ENCODE measurements around the gene OCA2.
"Not testable (repeated sequence)": the region's sequence is repeated elsewhere in the genome, so short reads cannot be mapped to it uniquely, and the experiment has no call there.

Gene OCA2

GRCh38 chr15:28098766-28099554, at the start of gene OCA2:
TSS of gene OCA2 (minus strand) at chr15:28099315. CDS start at chr15:28081874, 17,441 bp downstream.
- H3K4me3 ChIP-seq (ENCODE audit: low read depth, low read length): no peak within 1 kb of the TSS
- 0 out of 2 replicates have a peak, but pooled peaks have one; percentile 5 for TF ChIP-seq CTCF (IDR thresholded peaks at IDR 0.05; ENCODE audit: borderline replicate concordance, insufficient read depth, low read depth, low read length)

- no peak for TF ChIP-seq CTCF (IDR thresholded peaks at IDR 0.05; ENCODE audit: borderline replicate concordance, insufficient read depth, low read depth, low read length)
- no peak overlapping the region for H3K4me3 ChIP-seq (ENCODE audit: low read depth, low read length)
These were observed 48.7 kb upstream of the OCA2 start for GRCh38 chr15:28147801-28148200.

GRCh38 chr15:28145419-28145818, 46.3 kb upstream of the OCA2 start:
- H3K4me3 ChIP-seq (ENCODE audit: low read depth, low read length): not testable (repeated sequence)

DNA sequence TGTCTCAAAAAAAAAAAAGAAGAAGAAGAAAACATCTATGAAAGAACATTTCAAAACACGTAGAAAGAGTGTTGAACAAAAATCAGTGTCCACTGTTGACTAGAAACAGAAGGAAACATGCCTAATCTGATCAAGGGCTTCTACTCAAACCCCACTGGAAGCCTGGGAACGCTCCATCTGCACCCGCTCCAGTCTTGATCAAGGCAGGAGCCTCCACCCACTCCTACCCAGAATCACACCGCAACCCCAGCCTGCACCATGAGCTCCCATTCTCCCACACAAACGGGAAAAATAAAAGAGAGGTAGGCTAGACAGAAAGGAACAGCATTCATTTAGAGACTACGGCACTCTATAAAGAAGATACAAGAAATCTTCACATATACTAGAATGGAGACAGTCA, 40.9 kb upstream of the OCA2 start:
- no peak overlapping the region for H3K4me3 ChIP-seq (ENCODE audit: low read depth, low read length)
- no peak for TF ChIP-seq CTCF (IDR thresholded peaks at IDR 0.05; ENCODE audit: borderline replicate concordance, insufficient read depth, low read depth, low read length)

GRCh38 chr15:28137408-28138039, 38.4 kb upstream of the OCA2 start:
- H3K4me3 ChIP-seq (ENCODE audit: low read depth, low read length): not testable (repeated sequence)

DNA sequence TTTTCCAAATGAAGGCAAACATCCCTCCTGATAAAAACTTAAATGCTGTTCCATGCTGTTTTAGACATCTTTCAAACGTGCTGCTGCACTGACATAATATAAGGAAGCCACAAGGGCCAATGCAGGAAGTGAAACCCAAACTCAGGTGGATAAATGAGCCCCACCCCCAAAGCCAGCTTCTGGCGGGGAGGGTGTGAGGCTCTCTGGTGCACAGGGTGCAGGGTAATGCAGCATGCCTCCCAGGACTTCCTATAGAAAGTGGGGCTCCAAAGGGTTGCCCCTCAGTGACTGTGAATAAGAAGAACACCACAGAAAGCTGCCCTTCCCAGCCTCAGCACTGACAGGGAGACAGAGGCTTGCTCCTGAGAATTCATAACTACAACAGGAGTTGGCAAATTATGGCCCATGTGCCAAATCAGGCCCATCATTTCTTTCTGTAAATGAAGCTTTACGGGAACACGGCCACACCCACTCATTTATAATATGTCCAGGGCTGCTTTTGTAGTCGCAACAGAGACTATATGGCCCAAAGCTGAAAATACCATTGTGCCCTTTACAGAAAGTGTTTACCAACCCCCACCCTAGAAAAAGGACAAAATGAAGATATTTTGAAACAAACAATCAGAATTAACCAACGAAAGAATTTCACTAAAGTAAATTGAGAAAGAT, 37.3 kb upstream of the OCA2 start:
- H3K4me3 ChIP-seq (ENCODE audit: low read depth, low read length): not testable (repeated sequence)

GRCh38 chr15:28133281-28133680, 34.2 kb upstream of the OCA2 start:
- no peak overlapping the region for H3K4me3 ChIP-seq (ENCODE audit: low read depth, low read length)
- TF ChIP-seq CTCF (IDR thresholded peaks at IDR 0.05; ENCODE audit: borderline replicate concordance, insufficient read depth, low read depth, low read length): no peak

- TF ChIP-seq CTCF (IDR thresholded peaks at IDR 0.05; ENCODE audit: borderline replicate concordance, insufficient read depth, low read depth, low read length): no peak
These were observed 33.6 kb upstream of the OCA2 start for GRCh38 chr15:28132524-28133275.

More at GRCh38 chr15:28132524-28133275, 33.6 kb upstream of the OCA2 start:
- no peak overlapping the region for H3K4me3 ChIP-seq (ENCODE audit: low read depth, low read length)
